ENCODE data around the gene FAT1.
"Not testable (repeated sequence)": the region's sequence is repeated elsewhere in the genome, so short reads cannot be mapped to it uniquely, and the experiment has no call there.

FAT1 gene

GRCh38 chr4:186693159-186693815 lies 30.4 kb downstream of the FAT1 start:
- no peak for DNase-seq

GRCh38 chr4:186691396-186691795 lies 32.3 kb downstream of the FAT1 start:
- no peak for DNase-seq

GRCh38 chr4:186689476-186689875 lies 34.2 kb downstream of the FAT1 start:
- DNase-seq = no peak

- no peak for DNase-seq
Observed at GRCh38 chr4:186688150-186688943, 35.3 kb downstream of the FAT1 start.

GRCh38 chr4:186687265-186687664 lies 36.4 kb downstream of the FAT1 start:
- no peak for DNase-seq

GRCh38 chr4:186685767-186686183 lies 37.9 kb downstream of the FAT1 start:
- DNase-seq = no peak

GRCh38 chr4:186684889-186685309 lies 38.8 kb downstream of the FAT1 start:
- no peak for DNase-seq

- DNase-seq = no peak
Observed at GRCh38 chr4:186684220-186684619, 39.4 kb downstream of the FAT1 start.

- no peak for DNase-seq
Observed at GRCh38 chr4:186680641-186681040, 43.0 kb downstream of the FAT1 start.

- DNase-seq = no peak
Observed at GRCh38 chr4:186676531-186677161, 47.0 kb downstream of the FAT1 start.

- no peak for DNase-seq
Observed at GRCh38 chr4:186669735-186670134, 53.9 kb downstream of the FAT1 start.

- DNase-seq = no peak
Observed at GRCh38 chr4:186669159-186669731, 54.4 kb downstream of the FAT1 start.

- DNase-seq = no peak
Observed at GRCh38 chr4:186666750-186667149, 56.9 kb downstream of the FAT1 start.

- no peak for DNase-seq
Observed at GRCh38 chr4:186666252-186666651, 57.4 kb downstream of the FAT1 start.

- no peak for DNase-seq
Observed at GRCh38 chr4:186660403-186660802, 63.3 kb downstream of the FAT1 start.

- no peak for DNase-seq
Observed at GRCh38 chr4:186659935-186660334, 63.7 kb downstream of the FAT1 start.

- not testable (repeated sequence) for DNase-seq
Observed at GRCh38 chr4:186659456-186659855, 64.2 kb downstream of the FAT1 start.

- no peak for DNase-seq
Observed at GRCh38 chr4:186658657-186659056, 65.0 kb downstream of the FAT1 start.

- DNase-seq = no peak
Observed at GRCh38 chr4:186657764-186658163, 65.9 kb downstream of the FAT1 start.

GRCh38 chr4:186653969-186654368 lies 69.7 kb downstream of the FAT1 start:
- no peak for DNase-seq

GRCh38 chr4:186651624-186652023 lies 72.0 kb downstream of the FAT1 start:
- DNase-seq = no peak

- no peak for DNase-seq
Observed at GRCh38 chr4:186651181-186651603, 72.5 kb downstream of the FAT1 start.

- no peak for DNase-seq
Observed at GRCh38 chr4:186650401-186651180, 73.1 kb downstream of the FAT1 start.

All from activated CD4-positive, alpha-beta T cell treated with anti-CD3 and anti-CD28 coated beads for 1 hour (primary cell).